Mammary epithelial cell (primary cell): ENCODE results near the gene RETREG2.

Experiments
- CTCF ChIP-seq, 2 donors: IDR thresholded peaks in 1 of 2; conservative IDR thresholded peaks in 1 of 2; 2 replicates each; pipeline ENCODE4 v1.5.1; 2011 to 2012; ENCODE audit warnings: inconsistent platforms in 2 of 2, low read length in 2 of 2, mild to moderate bottlenecking in 2 of 2, control low read depth in 1 of 2, low read depth in 1 of 2; ENCODE audit not compliant: insufficient read depth in 1 of 2; ENCODE audit errors: extremely low read depth in 1 of 2
- EZH2 ChIP-seq: IDR thresholded peaks from 2 replicates; pipeline ENCODE4 v1.6.1; 2012; ENCODE audit warnings: low read length, inconsistent platforms, borderline replicate concordance

DNA sequence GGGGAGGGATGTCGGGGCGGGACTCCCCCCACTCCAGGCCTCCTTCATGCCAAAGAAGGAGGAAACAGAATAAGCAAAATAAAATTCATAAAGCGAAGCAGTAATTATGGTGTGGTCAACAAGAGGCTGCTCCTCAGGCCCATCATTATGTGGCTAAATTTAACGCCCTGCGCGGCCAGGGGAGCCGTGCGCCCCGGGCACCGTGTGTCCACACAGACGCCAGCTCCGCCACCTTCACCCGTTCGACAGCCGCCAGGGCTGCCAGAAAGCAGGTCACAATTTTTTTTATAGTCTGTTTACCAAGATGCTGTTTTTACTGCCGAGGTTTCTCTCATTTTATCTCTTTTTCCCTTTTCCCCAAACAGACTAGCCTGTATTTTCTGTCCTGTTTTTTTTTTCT is 48.5 kb upstream of the RETREG2 start:
- TF ChIP-seq CTCF (conservative IDR thresholded peaks at IDR 0.05 in 1 of 2, IDR thresholded peaks at IDR 0.05 in 1 of 2; ENCODE audit: extremely low read depth in 1 of 2, insufficient read depth in 1 of 2, low read depth in 1 of 2, low read length in 2 of 2) = no peak
- no peak for TF ChIP-seq EZH2
